22Rv1 (cell line): ENCODE results near the gene FBXL2.

Experiments used
- H3K27ac ChIP-seq: fragments of 450-650 bp; 2 replicates; pipeline ENCODE4 v1.5.1; 2017
- ZFX ChIP-seq: fragments of 450-650 bp; IDR thresholded peaks from 2 replicates; pipeline ENCODE4 v1.6.1; 2017; ENCODE audit warnings: antibody characterized with exemption, borderline replicate concordance
- TF ChIP-seq, protein P1 (sequence below): fragments of 450-650 bp; IDR thresholded peaks from 2 replicates; pipeline ENCODE4 v1.5.1; 2017; ENCODE audit warnings: mild to moderate bottlenecking

The FBXL2 gene

GRCh38 chr3:33385423-33385822 lies 108.2 kb downstream of the FBXL2 start:
- no peak overlapping the region for H3K27ac ChIP-seq
- TF ChIP-seq ZFX, result no peak
- TF ChIP-seq, protein P1, sequence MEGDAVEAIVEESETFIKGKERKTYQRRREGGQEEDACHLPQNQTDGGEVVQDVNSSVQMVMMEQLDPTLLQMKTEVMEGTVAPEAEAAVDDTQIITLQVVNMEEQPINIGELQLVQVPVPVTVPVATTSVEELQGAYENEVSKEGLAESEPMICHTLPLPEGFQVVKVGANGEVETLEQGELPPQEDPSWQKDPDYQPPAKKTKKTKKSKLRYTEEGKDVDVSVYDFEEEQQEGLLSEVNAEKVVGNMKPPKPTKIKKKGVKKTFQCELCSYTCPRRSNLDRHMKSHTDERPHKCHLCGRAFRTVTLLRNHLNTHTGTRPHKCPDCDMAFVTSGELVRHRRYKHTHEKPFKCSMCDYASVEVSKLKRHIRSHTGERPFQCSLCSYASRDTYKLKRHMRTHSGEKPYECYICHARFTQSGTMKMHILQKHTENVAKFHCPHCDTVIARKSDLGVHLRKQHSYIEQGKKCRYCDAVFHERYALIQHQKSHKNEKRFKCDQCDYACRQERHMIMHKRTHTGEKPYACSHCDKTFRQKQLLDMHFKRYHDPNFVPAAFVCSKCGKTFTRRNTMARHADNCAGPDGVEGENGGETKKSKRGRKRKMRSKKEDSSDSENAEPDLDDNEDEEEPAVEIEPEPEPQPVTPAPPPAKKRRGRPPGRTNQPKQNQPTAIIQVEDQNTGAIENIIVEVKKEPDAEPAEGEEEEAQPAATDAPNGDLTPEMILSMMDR, result no peak

GRCh38 chr3:33386631-33387030 lies 109.4 kb downstream of the FBXL2 start:
- no peak for TF ChIP-seq ZFX
- TF ChIP-seq, protein P1, result no peak
- H3K27ac ChIP-seq, result no peak overlapping the region

DNA sequence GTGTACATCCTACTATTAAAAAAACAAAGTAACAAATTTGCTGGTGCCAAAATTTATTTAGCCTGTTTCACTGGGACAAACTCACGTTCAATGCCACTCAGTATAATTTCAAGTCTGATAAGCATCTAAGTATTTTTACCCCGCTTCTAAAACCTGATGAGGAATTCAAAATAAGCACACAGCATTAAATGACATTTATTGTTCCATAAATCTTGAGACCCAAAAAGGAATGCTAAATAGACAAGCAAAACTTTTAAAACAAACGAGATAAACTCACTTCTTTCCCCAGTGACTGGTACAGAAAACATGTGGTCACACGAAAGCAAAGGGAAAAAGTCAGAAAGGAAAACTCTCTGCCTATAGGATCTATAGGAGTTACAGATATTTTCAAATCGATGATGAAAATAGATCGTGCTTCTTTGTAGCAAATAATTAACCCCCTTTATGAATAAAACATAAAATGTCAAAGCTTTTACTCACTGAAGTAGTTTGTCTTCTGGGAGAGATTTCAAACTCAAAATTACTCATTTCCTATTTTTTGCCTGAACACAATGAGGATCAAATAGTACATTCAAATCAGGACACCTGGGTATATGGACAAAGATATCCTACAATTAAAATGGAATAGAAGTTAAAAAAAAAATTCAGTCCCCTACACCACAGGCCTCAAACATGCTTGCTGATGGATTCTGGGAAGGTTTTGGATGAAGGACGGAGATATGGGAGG lies 111.3 kb downstream of the FBXL2 start:
- TF ChIP-seq, protein P1, result no peak
- TF ChIP-seq ZFX, result no peak
- no peak overlapping the region for H3K27ac ChIP-seq

DNA sequence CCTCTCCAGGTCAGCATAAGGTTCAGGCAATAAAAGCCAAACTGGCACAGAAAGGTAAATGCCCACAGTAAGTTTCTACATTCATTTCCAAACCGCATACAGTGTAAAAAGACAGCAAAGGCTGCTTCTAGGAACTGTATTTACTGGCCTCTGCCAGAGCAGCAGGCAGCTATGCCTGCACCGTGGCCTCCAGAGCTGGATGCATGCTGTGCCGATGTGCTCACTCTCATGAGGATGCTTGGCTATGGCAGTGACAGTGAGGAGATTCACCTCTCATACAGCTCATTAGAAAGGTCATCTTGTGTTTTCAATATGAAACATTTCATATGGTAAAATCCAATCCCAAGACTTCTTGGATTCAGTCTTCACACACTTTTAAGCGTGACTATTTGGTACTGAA lies 112.7 kb downstream of the FBXL2 start:
- H3K27ac ChIP-seq, result no peak overlapping the region
- TF ChIP-seq ZFX, result no peak
- TF ChIP-seq, protein P1, result no peak

- TF ChIP-seq, protein P1, result no peak
- no peak for TF ChIP-seq ZFX
- no peak overlapping the region for H3K27ac ChIP-seq
Measured at GRCh38 chr3:33391255-33391995, 114.2 kb downstream of the FBXL2 start.

- no peak overlapping the region for H3K27ac ChIP-seq
Measured at GRCh38 chr3:33392144-33392543, 114.9 kb downstream of the FBXL2 start.

More at GRCh38 chr3:33392144-33392543, 114.9 kb downstream of the FBXL2 start:
- TF ChIP-seq, protein P1, result no peak
- TF ChIP-seq ZFX, result no peak
